Inflammatory macrophage treated with lipopolysaccharide for 1 hour (primary cell): ENCODE measurements around the gene C2CD4A.

Experiments
- DNase-seq, 2 donors: peaks; one replicate each; pipeline ENCODE4 v3.0.0-alpha.2; 2020 to 2022

Gene C2CD4A

GRCh38 chr15:62060113-62060895, 6.5 kb upstream of the C2CD4A start, which contains the start of gene VPS13C:
Gene VPS13C (minus strand): TSS chr15:62060447. CDS start chr15:62060374, 73 bp downstream.
- DNase-seq = peak; percentile 95

GRCh38 chr15:62060896-62061280, 5.9 kb upstream of the C2CD4A start:
- no peak for DNase-seq

GRCh38 chr15:62063825-62064635, 2.7 kb upstream of the C2CD4A start:
- no peak for DNase-seq

GRCh38 chr15:62067448-62068044, 769 bp downstream of the C2CD4A start:
- no peak for DNase-seq

- peak; percentile 60 to 64 for DNase-seq
These were observed 1.5 kb downstream of the C2CD4A start for GRCh38 chr15:62068071-62068809.

GRCh38 chr15:62068810-62069167, 2.0 kb downstream of the C2CD4A start:
- DNase-seq = no peak

GRCh38 chr15:62069551-62069950, 2.8 kb downstream of the C2CD4A start:
- DNase-seq = no peak

GRCh38 chr15:62071711-62072308, 5.0 kb downstream of the C2CD4A start:
- DNase-seq = peak; percentile 40 to 87

GRCh38 chr15:62075595-62076277, 9.0 kb downstream of the C2CD4A start:
- no peak for DNase-seq

GRCh38 chr15:62079594-62079993, 12.8 kb downstream of the C2CD4A start:
- peak in 1 of 2 donors; percentile 25 for DNase-seq

GRCh38 chr15:62083194-62084154, 16.7 kb downstream of the C2CD4A start:
- no peak for DNase-seq

GRCh38 chr15:62085740-62086139, 19.0 kb downstream of the C2CD4A start:
- peak; percentile 19 to 20 for DNase-seq

- DNase-seq = peak; percentile 18 to 44
These were observed 21.0 kb downstream of the C2CD4A start for GRCh38 chr15:62087671-62088352.

- no peak for DNase-seq
These were observed 21.5 kb downstream of the C2CD4A start for GRCh38 chr15:62088353-62088693.

GRCh38 chr15:62089616-62090015, 22.8 kb downstream of the C2CD4A start:
- DNase-seq = no peak

GRCh38 chr15:62090988-62091387, 24.2 kb downstream of the C2CD4A start:
- DNase-seq = no peak

- DNase-seq = no peak
These were observed 27.0 kb downstream of the C2CD4A start for GRCh38 chr15:62093809-62094208.

GRCh38 chr15:62094388-62094787, 27.6 kb downstream of the C2CD4A start:
- DNase-seq = no peak

- DNase-seq = peak in 1 of 2 donors; percentile 45
These were observed 32.4 kb downstream of the C2CD4A start for GRCh38 chr15:62099094-62099601.

GRCh38 chr15:62103431-62103830, 36.7 kb downstream of the C2CD4A start:
- no peak for DNase-seq
